Measurements from ENCODE around the gene SLC12A8.

The SLC12A8 gene

GRCh38 chr3:125052624-125053303 is 159.8 kb downstream of the SLC12A8 start:
- DNase-seq (ENCODE audit: low spot score): no peak

- DNase-seq (ENCODE audit: low spot score): no peak
Observed at GRCh38 chr3:125051715-125052581, 160.6 kb downstream of the SLC12A8 start.

- DNase-seq (ENCODE audit: low spot score): no peak
Observed at GRCh38 chr3:125051205-125051604, 161.3 kb downstream of the SLC12A8 start.

GRCh38 chr3:125050488-125051090 is 162.0 kb downstream of the SLC12A8 start:
- no peak for DNase-seq (ENCODE audit: low spot score)

GRCh38 chr3:125048282-125048681 is 164.3 kb downstream of the SLC12A8 start:
- no peak for DNase-seq (ENCODE audit: low spot score)

- peak; percentile 45 for DNase-seq (ENCODE audit: low spot score)
Observed at GRCh38 chr3:125045965-125046364, 166.6 kb downstream of the SLC12A8 start.

- no peak for DNase-seq (ENCODE audit: low spot score)
Observed at GRCh38 chr3:125045194-125045593, 167.4 kb downstream of the SLC12A8 start.

GRCh38 chr3:125043599-125044151 is 168.9 kb downstream of the SLC12A8 start:
- DNase-seq (ENCODE audit: low spot score): no peak

GRCh38 chr3:125042725-125043406 is 169.7 kb downstream of the SLC12A8 start:
- DNase-seq (ENCODE audit: low spot score): no peak

GRCh38 chr3:125039131-125040100 is 173.1 kb downstream of the SLC12A8 start:
- DNase-seq (ENCODE audit: low spot score): no peak

GRCh38 chr3:125037498-125038150 is 174.9 kb downstream of the SLC12A8 start:
- DNase-seq (ENCODE audit: low spot score): no peak

- DNase-seq (ENCODE audit: low spot score): no peak
Observed at GRCh38 chr3:125035217-125035616, 177.3 kb downstream of the SLC12A8 start.

- DNase-seq (ENCODE audit: low spot score): no peak
Observed at GRCh38 chr3:125033616-125034015, 178.9 kb downstream of the SLC12A8 start.

GRCh38 chr3:125033135-125033534 is 179.4 kb downstream of the SLC12A8 start:
- no peak for DNase-seq (ENCODE audit: low spot score)

GRCh38 chr3:125032683-125033082 is 179.9 kb downstream of the SLC12A8 start:
- no peak for DNase-seq (ENCODE audit: low spot score)

Measured in RKO (cell line).